Glomerular endothelial cell (primary cell): ENCODE results near the gene SMIM7. TPM values are rescaled to one million over a fixed set of nuclear protein-coding genes. Genes with fewer than 3 reads are reported as not detected.
"Not testable (repeated sequence)": the region's sequence is repeated elsewhere in the genome, so short reads cannot be mapped to it uniquely, and the experiment has no call there.

Source experiments
- DNase-seq: peaks from one replicate; pipeline ENCODE4 v3.0.0-alpha.2; 2011; ENCODE audit warnings: low read depth, low spot score; ENCODE audit errors: extremely low read depth
- total RNA-seq: library from RNA; depleted of rRNA; stranded (reverse); fragments of >200 nt; gene quantifications from 2 replicates; pipeline ENCODE4 v1.2.3, GENCODE V29; 2015

SMIM7 gene
- total RNA-seq, result 66.9 and 85.6 TPM in 2 replicates

GRCh38 chr19:16659832-16660708 lies at the start of gene SMIM7:
TSS of gene SMIM7 (minus strand) at chr19:16660144. CDS start at chr19:16660110, 34 bp downstream.
- DNase-seq, result peak; percentile 93

DNA sequence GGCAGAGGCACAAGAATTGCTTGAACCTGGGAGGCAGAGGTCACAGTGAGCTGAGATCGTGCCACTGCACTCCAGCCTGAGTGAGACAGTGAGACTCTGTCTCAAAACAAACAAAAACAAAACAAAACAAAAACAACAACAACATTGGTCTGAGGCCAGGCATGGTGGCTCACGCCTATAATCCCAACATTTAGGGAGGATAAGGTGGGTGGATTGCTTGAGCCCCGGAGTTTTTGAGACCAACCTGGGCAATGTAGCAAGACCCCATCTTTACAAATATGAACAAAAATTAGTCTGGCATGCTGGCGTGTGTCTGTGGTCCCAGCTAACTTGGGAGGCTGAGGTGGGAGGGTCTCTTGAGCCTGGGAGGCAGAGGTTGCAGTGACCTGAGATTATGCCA lies 43.7 kb upstream of the SMIM7 start:
- DNase-seq, result no peak

- no peak for DNase-seq
These were observed 42.2 kb upstream of the SMIM7 start for GRCh38 chr19:16702123-16702522.

- no peak for DNase-seq
These were observed 39.0 kb upstream of the SMIM7 start for GRCh38 chr19:16698914-16699313.

DNA sequence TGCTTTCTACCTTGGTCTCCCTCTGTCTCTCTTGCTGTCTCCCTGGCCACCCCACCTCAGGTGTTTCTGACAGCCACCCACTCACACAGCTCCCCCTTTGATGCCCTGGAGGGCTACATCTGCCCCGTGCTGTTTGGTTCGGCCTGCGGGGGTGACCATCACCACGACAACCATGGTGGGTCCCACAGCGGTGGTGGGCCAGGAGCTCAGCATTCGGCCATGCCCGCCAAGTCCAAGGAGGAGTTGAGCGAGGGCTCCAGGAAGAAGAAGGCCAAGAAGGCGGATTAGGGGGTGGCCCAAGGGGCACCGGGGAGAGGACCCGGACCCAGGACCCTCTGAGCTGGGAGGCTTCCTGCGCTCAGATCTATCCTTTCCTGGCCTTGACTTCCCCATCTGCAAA lies 28.1 kb upstream of the SMIM7 start:
- no peak for DNase-seq

GRCh38 chr19:16684216-16684615 lies 24.3 kb upstream of the SMIM7 start:
- no peak for DNase-seq

- no peak for DNase-seq
These were observed 22.6 kb upstream of the SMIM7 start for GRCh38 chr19:16682539-16682938.

GRCh38 chr19:16679811-16680210 lies 19.9 kb upstream of the SMIM7 start:
- no peak for DNase-seq

DNA sequence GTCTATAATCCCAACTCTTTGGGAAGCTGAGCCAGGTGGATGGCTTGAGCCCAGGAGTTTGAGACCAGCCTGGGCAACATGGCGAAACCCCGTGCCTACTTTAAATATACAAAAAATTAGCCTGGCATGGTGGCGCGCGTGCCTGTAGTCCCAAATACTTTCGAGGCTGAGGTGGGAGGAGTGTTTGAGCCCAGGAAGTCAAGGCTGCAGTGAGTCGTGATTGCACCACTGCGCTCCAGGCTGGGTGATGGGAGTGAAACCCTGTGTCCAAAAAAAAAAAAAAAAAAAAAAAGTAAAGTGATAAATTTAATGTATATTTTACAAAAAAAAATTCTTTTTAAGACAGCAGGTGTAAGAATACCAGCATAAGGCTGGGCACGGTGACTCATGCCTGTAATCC lies 18.6 kb upstream of the SMIM7 start:
- DNase-seq, result no peak

DNA sequence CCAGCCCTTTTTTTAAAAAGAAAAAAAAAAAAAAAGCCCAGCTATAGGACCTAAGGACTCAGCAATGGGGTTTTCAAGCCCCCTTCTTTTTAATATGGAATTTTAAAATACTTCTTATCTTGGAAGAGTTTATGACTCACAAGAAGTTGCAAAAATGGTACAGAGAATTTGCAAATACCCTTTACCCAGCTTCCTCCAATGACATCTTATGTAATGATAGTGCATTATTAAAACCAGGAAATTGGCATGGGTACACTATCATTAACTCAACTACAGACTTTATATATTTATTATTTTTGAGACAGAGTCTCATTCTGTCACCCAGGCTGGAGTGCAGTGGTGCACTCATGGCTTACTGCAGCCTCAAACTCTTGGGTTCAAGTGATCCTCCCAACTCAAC lies 17.1 kb upstream of the SMIM7 start:
- no peak for DNase-seq

- DNase-seq, result no peak
These were observed 16.3 kb upstream of the SMIM7 start for GRCh38 chr19:16676101-16676798.

DNA sequence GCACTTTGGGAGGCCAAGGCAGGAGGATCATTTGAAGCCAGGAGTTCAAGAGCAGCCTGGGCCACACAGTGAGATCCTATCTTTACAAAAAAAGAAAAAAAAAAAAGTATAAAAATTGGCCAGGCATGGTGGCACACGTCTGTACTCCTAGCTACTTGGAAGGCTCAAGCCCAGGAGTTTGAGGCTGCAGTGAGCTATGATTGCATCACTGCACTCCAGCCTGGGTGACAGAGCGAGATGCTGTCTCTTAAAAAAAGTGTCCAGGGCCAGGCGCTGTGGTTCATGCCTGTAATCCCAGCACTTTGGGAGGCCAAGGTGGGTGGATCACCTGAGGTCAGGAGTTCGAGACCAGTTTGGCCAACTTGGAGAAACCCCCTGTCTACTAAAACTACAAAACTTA lies 13.9 kb upstream of the SMIM7 start:
- not testable (repeated sequence) for DNase-seq

- no peak for DNase-seq
These were observed 13.3 kb upstream of the SMIM7 start for GRCh38 chr19:16673231-16673630.

DNA sequence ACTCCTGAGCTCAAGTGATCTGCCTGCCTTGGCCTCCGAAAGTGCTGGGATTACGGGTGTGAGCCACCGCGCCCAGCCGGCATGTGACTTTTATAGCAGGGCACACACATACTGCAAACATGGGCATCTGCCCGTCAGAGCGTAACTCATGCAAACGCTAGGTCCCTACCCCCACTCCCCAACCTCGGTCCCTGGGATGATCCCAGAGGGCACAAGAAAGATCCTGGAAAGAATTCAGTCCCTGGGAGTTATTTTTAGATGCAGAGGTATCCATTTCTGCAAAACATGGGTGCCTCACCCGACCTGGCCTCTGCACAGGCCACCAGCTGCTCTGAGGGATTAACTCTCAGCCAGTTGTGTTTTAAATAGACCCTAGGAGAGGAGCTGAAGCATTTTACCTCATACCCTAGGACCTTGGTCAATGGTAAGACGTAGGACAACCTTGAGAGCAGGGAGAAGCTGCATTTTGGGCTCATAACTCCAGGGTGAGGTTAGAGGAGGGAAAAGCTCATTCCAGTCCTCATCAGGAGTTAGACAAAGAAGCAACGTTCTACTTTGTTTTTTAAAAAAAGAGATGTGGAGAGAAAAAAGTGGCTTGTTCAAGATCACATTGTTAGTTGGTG lies 11.8 kb upstream of the SMIM7 start:
- DNase-seq, result no peak

- no peak for DNase-seq
These were observed 10.3 kb upstream of the SMIM7 start for GRCh38 chr19:16670291-16670690.

GRCh38 chr19:16668702-16669101 lies 8.8 kb upstream of the SMIM7 start:
- DNase-seq, result not testable (repeated sequence)

GRCh38 chr19:16668176-16668575 lies 8.2 kb upstream of the SMIM7 start:
- DNase-seq, result no peak

- DNase-seq, result no peak
These were observed 1.6 kb upstream of the SMIM7 start for GRCh38 chr19:16661480-16662034.

DNA sequence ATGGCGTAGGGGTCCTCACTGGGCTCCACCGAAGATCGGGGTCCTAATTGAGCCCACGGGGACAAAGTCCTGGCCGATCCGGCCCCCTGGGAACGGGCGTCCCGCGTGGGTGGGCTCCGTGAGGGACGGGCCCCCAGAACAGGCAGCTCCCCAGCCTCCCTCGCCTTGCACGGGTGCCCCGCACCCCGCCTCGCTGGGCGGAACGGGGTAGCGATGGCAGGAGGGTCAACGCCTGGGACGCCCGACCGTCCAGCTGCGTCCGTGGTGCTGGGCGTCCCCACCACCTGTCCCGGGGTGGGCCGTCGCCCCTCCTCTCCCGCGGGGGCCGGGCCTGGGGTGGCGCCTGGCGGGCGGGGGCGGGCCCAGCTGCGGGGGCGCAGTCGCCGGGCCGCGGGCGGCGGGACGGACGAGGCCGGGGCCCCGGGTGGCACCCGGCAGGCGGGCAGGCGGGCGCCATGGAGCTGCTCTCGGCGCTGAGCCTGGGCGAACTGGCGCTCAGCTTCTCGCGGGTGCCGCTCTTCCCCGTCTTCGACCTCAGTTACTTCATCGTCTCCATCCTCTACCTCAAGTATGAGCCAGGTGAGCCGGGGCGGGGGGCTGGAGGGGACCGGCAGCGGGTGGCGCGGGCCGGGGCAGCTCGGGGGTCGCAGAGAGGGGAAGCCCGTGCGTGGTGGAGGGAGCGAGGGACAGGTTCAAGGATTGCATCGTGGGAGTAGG lies 977 bp upstream of the SMIM7 start, which contains the start of gene TMEM38A:
Gene TMEM38A (plus strand): TSS at position 377 of the 717 bp plus-strand sequence. CDS start 79 bp downstream, at position 456.
- DNase-seq, result no peak

DNA sequence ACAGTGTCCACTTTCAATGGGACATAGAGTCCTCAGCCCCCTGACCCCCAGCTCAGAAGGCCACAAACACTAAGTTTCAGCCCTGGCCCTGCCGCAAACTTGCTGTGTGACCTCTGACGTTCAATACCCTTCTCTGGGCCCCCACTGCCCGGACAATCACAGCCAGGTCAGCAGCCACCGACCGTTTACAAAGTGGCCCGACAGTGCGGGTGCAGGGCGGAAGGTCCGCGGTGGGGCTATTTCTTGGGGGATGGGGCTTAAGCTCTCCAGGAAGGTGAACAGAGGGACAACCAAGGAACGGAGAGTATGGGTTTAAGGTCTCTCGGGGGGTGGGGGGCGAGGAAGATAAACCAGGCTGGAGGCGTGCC lies 496 bp downstream of the SMIM7 start:
- DNase-seq, result no peak

GRCh38 chr19:16657384-16657783 lies 2.6 kb downstream of the SMIM7 start:
- DNase-seq, result no peak
